K562 (cell line): ENCODE measurements around the gene PLEKHH3.

Experiments
- EGR1 ChIP-seq: fragments of 450-650 bp; conservative IDR thresholded peaks from 2 replicates; pipeline ENCODE4 v1.6.1; 2017; ENCODE audit warnings: mild to moderate bottlenecking
- GABPA ChIP-seq: fragments of 200-800 bp; sonication (Bioruptor generic); conservative IDR thresholded peaks from 2 replicates; pipeline ENCODE4 v1.6.1; 2016; ENCODE audit warnings: low read depth, missing genetic modification characterization, missing compliant biosample characterization
- GABPB1 ChIP-seq: sonication (generic); formaldehyde crosslinking; IDR thresholded peaks from 2 replicates; pipeline ENCODE4 v1.8.0; 2022; ENCODE audit warnings: mild to moderate bottlenecking, missing genetic modification reagents
- GTF2F1 ChIP-seq: IDR thresholded peaks from 2 replicates; pipeline ENCODE4 v1.6.1; 2011; ENCODE audit warnings: low read depth, low read length, improper control_type of control experiment
- MAFK ChIP-seq: IDR thresholded peaks from 2 replicates; pipeline ENCODE4 v1.6.1; 2011; ENCODE audit warnings: low read length, improper control_type of control experiment
- POLR2A ChIP-seq: fragments of 450-650 bp; conservative IDR thresholded peaks from 2 replicates; pipeline ENCODE4 v1.6.1; 2016
- STAT6 ChIP-seq: sonication (generic); formaldehyde crosslinking; IDR thresholded peaks from 2 replicates; pipeline ENCODE4 v1.8.1; 2023; ENCODE audit warnings: mild to moderate bottlenecking, missing genetic modification reagents
- ZNF24 ChIP-seq: fragments of 450-650 bp; IDR thresholded peaks from 2 replicates; pipeline ENCODE4 v1.6.1; 2016
- TF ChIP-seq, protein P1 (sequence below): fragments of 150-350 bp; conservative IDR thresholded peaks from 2 replicates; pipeline ENCODE4 v1.6.1; 2014; ENCODE audit warnings: low read length

DNA sequence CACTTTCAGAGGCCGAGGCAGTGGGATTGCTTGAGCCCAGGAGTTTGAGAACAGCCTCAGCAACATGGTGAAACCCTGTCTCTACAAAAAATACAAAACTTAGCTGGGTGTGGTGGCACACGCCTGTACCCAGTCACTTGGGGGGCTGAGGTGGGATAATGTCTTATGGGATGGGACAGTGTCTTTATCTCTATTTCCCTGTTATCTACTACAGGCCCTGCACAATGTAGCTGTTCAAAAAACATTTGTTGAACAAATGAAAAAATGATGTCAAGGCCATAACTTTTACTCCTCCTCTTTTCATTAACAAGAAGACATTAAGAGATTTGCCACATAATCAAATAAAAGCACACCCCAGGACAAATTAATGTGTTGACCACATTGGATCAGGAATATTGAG lies 53.5 kb downstream of the PLEKHH3 start:
- TF ChIP-seq GABPB1 (CRISPR knock-in tag) (no peak), EGR1 (no peak), MAFK (no peak), POLR2A (no peak), GTF2F1 (no peak), STAT6 (CRISPR knock-in tag) (no peak), GABPA (tag) (no peak), ZNF24 (no peak)
- TF ChIP-seq, protein P1, sequence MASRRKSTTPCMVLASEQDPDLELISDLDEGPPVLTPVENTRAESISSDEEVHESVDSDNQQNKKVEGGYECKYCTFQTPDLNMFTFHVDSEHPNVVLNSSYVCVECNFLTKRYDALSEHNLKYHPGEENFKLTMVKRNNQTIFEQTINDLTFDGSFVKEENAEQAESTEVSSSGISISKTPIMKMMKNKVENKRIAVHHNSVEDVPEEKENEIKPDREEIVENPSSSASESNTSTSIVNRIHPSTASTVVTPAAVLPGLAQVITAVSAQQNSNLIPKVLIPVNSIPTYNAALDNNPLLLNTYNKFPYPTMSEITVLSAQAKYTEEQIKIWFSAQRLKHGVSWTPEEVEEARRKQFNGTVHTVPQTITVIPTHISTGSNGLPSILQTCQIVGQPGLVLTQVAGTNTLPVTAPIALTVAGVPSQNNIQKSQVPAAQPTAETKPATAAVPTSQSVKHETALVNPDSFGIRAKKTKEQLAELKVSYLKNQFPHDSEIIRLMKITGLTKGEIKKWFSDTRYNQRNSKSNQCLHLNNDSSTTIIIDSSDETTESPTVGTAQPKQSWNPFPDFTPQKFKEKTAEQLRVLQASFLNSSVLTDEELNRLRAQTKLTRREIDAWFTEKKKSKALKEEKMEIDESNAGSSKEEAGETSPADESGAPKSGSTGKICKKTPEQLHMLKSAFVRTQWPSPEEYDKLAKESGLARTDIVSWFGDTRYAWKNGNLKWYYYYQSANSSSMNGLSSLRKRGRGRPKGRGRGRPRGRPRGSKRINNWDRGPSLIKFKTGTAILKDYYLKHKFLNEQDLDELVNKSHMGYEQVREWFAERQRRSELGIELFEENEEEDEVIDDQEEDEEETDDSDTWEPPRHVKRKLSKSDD = no peak
